Activated T-cell treated with anti-CD3 and anti-CD28 coated beads, Interleukin-2, amount 50 U/mL, for 1 hour (primary cell): ENCODE data around the gene MT1G.
A peak's percentile ranks its signal among the peaks of the same experiment; 100 is the strongest.
"Not testable (repeated sequence)": the region's sequence is repeated elsewhere in the genome, so short reads cannot be mapped to it uniquely, and the experiment has no call there.

ENCODE experiments used
- DNase-seq: peaks from one replicate; pipeline ENCODE4 v3.0.0-alpha.2; 2020

Gene MT1G

DNA sequence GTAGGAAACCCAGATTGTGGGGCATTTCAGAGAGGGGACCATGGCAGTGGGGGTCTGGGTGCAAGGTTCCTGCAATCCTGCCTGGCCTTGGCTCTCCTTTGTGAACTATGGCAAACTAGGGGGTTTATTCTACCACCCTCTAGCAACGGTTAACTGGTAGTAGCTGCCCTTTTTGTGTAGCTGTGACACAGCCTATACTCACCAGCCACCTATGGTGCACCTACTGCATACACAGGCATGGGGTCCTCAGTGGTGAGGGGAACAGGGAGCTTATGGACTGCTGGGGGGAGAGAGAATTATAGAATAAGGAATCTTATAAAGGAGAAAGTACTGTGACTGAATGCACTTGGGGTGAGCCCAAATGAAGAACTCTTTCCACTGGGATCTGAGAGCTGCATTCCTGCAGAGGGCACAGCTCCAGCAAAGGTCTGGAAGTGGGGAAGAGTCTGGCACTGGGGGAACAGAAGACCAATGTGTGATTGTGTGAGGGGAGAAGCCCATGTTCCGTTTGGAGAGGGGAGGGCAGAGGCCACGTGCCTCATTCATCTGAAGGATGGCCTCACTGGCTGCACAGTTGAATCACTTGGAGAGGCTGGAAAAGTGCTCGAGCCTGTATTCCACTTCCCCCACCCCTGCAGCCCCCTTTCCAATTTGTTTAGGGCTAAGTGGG, 16.5 kb upstream of the MT1G start:
- DNase-seq, result no peak

DNA sequence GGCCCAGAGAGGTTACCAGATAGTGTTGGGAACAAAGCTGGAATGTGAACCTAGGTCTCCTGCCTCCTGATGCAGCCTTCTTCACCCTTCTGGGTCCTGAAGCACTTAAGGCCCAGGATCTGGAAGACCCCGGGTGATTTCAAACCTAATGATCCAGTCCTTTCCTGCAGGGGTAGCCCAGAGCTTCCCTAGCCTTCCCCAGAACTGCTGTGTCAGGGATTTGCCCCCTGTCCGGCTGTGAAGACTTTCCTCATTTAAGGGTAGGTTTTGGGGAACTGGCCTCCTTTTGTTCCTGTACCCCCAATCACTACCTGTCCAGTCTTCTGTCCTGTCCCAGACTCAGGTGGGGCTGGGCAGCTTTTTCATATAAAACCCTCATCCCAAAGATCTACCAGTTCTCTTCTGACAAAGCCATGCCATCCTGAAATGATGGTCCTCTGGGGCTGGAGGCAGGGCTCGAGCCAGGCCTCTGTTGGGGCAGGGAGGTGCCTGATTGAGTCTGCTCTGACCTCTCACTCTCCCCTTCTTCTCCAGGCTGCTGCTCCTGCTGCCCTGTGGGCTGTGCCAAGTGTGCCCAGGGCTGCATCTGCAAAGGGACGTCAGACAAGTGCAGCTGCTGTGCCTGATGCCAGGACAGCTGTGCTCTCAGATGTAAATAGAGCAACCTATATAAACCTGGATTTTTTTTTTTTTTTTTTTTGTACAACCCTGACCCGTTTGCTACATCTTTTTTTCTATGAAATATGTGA, 15.7 kb upstream of the MT1G start:
- no peak for DNase-seq

DNA sequence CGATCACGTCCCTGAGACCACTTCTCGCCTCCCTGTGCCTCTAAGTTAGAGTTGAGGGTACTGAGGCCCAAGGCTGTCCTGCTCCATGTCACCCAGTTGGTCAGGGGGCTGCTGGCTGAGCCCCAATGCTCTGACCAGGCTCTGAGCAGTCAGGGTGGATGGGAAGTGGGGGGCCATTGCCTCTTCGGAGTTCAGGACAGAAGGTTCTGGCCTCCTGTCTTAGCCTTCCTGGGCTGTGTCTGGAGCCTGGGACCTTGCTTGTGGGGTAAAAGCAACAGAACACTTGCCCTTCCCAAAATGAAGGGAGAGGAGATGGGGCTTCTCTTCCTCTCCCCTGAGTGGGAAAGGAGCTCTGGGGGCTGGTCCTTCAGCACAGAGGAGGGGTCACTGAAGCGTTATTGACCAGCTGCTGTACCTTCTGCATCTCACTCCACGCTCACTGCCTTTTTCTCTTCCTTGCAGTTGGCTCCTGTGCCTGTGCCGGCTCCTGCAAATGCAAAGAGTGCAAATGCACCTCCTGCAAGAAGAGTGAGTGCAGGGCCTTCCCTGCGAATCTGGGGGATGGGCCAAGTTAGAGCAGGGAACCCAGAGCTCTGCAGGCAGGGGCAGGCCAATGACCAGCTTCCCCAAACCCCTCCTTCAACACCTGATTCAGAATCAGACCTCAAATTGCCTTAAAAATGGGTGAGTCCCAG, 15.0 kb upstream of the MT1G start:
- no peak for DNase-seq

DNA sequence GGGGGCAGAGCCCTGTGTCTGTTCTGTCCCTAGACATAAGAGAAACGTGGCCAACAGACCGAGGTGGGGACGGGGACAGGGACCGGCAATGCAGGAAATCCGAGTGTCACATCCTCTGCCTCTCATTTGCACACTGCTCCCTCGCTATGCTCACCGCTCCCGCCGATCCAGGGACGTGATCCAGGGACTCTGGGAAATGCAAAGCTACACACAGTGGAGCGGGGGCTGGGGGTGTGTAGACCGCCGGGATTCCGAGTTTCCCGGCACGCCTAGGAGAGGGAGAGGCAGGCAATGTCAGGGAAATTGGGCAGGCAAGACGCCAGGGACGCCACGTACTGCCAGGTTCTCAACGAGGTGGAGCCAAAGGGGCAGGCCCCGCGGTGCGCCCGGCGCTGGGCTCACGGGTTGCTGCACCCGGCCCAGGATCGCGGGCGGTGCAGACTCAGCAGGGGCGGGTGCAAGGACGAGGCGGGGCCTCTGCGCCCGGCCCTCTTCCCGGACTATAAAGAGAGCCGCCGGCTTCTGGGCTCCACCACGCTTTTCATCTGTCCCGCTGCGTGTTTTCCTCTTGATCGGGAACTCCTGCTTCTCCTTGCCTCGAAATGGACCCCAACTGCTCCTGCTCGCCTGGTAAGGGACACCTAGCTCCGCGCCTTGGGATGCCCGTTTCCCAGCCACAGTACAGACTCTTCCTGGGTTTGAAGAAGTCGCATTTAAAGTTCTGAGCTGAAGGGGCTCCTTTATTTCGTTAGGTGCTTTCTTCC, 14.3 kb upstream of the MT1G start, which contains the start of gene MT1X:
MT1X (plus strand) TSS at position 532 of the 764 bp plus-strand sequence; CDS start at position 603, 71 bp downstream.
- DNase-seq, result peak; percentile 91

DNA sequence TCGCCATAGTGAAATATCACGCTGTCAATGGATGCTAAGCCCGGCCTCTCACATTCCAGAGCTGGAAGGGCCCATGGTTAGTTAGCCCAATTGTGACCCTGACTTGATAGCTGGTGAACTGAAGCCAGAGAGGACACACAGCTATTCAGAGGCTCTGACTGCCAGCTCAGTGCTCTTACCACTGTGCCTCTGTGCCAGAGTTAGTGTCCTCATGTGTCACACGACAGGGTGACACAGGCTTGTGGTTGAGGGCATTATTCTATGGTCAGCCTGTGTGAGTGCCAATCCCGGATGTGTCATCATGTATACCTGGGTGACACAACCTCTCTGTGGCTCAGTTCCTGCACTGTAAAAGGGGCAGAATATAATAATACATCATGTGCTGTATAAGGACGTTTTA, 12.0 kb upstream of the MT1G start:
- DNase-seq, result no peak

DNA sequence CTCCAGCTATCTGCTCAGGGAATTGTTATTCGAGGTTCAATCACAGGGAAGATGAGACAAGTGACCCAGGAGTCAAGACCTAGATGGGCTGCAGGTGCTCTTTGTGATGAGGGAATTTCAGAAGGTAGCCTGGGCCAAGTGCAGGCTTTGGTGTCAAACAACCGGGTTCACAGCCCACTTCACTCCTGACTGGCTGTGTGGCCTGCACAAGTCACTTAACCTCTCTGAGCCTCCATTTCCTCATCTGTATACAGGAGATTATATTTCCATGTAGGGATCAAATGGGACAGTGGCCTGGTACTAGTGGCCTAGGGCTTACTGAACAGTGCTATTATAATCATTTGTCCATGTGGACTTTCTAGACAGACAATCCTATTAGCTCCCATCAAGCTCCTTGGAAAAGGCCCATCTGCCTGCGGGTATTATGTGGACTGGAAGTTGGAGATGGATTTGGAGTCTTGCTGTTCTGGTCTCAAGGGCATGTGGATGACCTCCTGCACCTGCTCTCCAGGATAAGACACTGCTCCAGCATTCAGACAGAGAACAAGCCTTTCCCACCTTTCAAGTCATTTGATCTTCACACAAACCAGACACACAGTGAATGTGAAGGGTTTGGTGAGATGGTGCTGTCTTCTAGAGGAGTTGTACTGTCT, 11.3 kb upstream of the MT1G start:
- no peak for DNase-seq

DNA sequence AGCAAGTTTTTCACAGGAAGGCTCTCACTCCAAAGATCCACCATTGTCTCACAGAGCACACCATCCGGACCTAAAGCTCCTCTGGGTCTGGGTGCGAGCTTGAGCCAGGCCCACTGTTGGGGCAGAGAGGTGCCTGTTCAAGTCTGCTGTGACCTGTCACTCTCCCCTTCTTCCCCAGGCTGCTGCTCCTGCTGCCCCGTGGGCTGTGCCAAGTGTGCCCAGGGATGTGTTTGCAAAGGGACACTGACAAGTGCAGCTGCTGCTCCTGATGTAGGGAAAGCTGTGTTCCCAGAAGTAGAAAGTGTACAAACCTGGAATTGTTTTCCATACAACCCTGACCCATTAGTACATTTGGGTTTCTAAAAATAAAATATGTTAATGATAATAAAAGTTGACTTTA, 9.6 kb upstream of the MT1G start:
- no peak for DNase-seq

DNA sequence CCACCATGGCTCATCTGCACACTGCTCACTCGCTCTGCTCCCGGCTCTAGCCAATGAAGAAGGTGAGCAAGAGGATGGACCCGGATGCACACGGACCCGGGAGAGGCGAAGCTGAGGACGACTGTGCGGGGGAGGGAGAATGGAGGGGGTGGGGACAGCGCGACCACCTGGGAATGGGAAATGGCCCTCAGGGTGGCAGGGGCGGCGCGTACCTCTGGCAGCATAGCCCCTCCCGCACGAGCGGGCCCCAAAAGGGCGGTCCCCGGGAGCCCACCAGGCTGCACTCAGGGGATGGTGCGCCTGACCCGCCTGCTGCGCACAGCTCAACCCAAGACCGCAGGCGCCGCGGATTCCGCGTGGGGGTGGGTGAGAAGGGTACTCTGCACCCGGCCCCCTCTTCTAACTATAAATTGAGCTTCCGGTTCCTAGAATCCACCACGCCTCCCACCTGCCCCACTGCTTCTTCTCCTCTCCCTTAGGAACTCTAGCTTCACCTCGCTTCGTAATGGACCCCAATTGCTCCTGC, 7.9 kb upstream of the MT1G start:
- peak; percentile 60 for DNase-seq

DNA sequence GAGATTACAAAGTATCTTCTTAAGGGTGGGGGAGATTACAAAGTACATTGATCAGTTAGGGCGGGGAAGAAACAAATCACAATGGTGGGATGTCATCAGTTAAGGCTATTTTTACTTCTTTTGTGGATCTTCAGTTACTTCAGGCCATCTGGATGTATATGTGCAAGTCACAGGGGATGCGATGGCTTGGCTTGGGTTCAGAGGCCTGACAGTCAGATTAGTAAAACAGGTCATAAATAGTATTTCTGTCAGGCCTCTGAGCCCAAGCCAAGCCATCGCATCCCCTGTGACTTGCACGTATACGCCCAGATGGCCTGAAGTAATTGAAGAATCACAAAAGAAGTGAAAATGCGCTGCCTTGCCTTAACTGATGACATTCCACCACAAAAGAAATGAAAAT, 6.7 kb upstream of the MT1G start:
- DNase-seq, result not testable (repeated sequence)

DNA sequence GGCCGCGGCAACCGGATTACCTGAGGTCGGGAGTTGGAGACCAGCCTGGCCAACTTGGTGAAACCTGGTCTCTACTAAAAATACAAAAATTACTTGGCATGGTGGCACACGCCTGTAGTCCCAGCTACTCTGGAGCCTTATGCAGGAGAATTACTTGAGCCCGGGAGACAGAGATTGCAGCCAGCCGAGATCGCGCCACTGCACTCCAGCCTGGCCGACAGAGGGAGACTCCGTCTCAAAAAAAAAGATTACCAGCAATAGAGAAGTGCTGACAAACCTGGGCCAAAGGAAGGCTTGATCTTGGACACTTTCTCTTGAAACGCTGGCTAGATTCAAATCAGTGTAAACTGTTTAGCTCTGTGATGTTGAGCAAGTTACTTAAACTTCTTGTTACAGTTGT, 6.1 kb upstream of the MT1G start:
- no peak for DNase-seq

DNA sequence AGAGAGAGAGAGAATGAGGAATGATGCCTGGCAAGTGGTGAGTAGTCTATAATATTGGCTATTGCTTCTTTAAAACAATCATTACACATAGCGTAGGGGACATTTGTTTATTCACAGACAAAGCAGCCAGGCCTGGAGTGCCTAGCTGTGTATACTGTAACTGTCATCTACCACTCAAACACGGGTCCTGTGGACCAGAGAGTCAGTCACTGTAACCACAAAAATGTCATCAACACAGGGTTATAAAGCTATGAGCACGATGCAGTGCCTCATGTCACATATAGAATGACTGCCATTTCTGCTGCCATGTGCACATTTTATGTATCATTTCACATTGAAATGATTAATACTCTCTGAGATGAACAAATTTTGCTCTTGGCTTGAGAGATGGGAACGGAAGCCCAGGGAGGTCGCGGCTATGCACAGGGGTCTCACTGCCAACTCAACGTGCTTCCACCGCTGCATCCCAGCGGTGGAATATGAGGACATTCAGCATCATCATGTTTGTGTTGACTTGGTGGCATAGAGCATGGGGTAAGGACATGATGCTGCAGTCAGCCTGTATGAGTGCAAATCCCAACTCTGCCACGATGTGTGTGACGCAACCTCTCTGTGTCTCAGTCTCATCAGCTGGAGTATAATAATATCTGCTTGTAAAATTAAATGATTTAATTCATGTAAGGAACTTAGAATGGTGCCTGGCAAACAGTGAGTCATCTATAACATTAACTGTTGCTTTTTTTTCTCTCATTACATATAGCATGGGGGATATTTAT, 5.1 kb upstream of the MT1G start:
- DNase-seq, result no peak

DNA sequence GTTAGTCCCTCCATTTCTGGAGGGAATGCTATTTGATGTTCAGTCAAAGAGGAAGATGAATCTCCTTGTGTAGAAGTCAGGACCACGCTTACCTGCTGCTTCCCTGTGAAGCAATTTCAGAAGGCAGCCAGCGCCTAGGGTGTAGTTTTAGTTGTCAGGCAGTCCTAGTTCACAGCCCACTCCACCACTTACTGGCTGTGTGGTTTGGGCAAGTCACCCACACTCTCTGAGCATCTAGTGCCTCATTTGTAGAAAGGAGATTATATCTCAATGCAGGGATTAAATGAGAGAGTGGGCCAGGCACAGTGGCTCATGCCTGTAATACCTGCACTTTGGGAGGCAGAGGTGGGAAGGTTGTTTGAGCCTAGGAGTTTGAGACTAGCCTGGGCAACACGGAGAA, 4.3 kb upstream of the MT1G start:
- not testable (repeated sequence) for DNase-seq

DNA sequence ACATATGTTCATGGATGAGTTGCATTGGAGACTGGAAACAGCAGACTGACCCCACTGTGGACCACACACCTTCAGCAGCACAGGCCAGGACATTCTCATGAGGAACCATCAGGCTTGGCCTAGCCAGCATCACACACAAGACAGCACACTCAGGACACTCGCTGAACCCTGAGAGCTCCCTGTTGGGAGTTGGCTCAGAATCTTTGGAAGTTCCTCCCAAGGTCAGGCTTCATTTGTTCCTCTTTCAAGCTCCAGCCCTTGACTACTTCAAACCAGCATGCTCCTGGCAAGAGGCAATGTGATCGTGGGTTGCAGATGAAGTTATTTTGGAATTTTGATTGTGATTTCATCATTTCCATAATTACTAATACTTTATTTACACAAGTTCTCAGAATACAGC, 3.8 kb upstream of the MT1G start:
- DNase-seq, result not testable (repeated sequence)

DNA sequence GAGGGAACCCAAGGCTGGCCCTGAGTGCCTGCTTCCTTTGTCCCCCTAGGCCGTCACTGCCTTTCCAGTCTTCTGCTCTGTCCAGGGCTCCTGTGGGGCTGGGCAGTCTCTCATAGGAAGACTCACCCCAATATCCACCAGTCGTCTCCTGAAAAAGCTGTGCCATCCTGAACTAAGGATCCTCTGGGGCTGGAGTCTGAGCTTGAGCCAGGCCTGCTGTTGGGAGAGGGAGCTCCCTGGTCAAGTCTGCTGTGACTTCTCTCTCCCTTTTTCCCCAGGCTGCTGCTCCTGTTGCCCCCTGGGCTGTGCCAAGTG, 2.7 kb upstream of the MT1G start:
- DNase-seq, result no peak

DNA sequence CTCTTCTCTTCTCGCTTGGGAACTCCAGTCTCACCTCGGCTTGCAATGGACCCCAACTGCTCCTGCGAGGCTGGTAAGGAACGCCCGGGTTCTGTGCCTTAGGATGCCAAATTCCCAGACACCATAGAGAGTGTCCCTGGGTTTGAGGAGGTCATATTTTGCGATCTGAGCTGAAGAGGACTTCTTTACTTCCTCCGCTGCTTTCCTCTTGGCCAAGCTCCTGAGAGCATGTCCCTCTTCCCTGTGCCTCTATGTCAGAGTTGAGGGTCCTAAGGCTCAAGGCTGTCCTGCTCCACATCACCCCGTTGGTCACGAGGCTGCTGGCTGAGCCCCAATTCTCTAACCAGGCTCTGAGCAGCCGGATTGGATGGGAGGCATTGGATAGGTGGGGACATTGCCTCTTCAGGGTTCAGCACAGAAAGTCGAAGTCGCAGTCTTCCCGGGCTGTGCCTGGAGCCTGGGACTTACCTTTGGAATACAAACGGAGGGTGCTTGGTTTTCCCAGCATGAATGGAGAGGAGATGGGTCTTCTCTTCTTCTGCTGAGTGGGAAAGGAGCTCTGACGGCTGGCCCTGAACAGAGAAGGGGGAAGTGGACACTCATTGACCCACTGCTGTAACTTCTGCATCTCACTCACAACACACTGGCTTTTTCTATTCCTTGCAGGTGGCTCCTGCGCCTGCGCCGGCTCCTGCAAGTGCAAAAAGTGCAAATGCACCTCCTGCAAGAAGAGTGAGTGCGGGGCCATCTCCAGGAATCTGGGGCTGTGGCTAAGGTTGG, 2.2 kb upstream of the MT1G start:
- DNase-seq, result no peak

DNA sequence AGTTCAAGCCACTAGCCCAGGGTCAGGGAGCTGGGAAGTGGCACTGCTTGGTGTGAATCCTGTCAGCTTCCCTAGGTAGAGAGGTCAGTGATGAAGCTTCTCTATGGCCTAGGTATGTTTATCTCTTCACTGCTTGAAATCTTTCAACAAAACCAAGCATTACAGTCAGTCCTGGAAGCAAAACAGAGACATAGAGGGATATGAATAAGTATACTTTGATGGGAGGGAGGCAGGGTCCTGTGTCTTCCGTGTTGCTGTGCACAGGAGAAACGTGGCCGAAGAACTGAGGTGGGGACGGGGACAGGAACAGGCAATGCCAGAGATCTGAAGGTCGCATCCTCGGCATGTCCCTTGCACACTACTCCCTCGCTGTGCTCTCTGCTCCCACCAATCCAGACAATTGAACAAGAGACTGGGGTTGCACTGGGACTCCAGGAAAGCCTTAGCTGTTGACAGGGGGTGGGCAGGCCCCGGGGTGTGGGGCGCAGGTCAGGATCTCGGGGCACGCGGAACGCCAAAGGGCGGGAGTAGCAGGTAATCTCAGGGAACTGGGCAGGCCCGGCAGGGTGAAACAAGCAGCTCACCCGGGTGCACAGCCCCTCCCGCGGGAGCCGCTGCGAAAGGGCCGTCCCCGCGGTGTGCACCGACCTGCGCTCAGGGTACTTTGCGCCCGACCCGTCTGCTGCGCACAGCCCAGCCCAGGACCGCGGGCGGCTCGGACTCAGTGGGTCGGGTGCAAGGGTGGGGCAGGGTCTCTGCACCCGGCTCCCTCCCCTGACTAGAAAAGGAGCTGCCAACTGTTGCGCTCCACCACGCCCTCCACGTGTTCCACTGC, 1.4 kb upstream of the MT1G start, which contains the start of gene MT1H:
MT1H (plus strand) TSS at position 810 of the 835 bp plus-strand sequence. CDS start 71 bp downstream, outside the sequence.
- DNase-seq, result no peak

DNA sequence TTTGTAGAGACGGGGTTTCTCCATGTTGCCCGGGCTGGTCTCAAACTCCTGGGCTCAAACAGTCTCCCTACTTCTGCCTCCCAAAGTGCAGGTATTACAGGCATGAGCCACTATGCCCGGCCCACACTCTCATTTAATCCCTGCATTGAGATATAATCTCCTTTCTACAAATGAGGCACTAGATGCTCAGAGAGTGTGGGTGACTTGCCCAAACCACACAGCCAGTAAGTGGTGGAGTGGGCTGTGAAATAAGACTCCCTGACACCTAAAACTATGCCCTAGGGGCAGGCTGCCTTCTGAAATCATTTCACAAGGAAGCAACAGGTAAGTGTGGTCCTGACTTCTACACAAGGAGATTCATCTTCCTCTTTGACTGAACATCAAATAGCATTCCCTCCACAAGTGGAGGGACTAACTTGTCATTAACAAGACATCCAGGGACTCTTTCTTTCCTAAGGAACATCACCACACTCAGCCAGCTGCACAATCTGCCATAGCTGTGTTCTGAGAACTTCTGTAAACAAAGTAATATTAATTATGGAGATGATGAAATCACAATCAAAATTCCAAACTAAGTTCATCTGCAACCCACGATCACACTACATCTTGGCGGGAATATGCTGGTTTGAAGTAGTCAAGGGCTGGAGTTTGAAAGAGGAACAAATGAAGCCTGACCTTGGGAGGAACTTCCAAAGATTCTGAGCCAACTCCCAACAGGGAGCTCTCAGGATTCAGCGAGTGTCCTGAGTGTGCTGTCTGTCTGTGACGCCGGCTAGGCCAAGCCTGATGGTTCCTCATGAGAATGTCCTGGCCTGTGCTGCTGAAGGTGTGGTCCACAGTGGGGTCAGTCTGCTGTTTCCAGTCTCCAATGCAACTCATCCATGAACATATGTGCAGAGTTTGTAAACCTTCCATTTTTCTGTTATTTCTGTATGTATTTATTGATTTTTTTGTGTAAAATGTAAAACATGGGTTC, 2.3 kb downstream of the MT1G start:
- DNase-seq, result not testable (repeated sequence)

DNA sequence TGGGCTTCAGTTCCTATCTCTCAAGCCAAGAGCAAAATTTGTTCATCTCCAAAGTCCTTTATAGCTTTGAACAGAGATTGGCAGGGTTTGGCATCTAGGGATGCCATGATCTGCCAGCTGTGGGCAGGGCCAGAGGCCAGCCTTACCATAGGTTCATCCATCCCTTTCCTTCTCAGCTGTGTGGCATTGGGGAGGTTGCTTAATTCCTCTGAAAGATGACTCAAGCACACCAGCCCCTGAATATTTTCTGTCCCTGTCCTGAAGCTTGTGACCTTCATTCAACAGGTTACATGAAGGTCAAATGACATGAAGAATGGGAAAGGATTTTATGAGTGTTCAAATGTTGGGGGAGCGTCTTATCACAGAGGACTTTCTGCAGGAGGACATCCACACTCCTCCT, 3.4 kb downstream of the MT1G start:
- no peak for DNase-seq
